K562 (cell line): ENCODE results near the gene EPS8L1. TPM values are rescaled to one million over a fixed set of nuclear protein-coding genes. Genes with fewer than 3 reads are reported as not detected.

ENCODE experiments used
- ATAC-seq: fragments of 200-7000 bp; cut with Tn5 transposase; 3 replicates; pipeline ENCODE4 v1.9.1; 2020; ENCODE audit warnings: moderate library complexity
- BruUV-seq: library from RNA; stranded (reverse); fragments of 400-500 nt; replicated peaks from 2 replicates; lab custom pipeline; 2021; lab: Mats Ljungman, UMichigan
- CTCF ChIA-PET: fragments of 300-600 bp; formaldehyde crosslinking; extraction: SDS; loops from one replicate; lab custom pipeline; 2021; ENCODE audit warnings: low intra/inter-chr PET ratio; lab: Yijun Ruan, JAX
- POLR2A ChIA-PET: fragments of 300-600, 350-650 bp; sonication (Branson Sonifier 250); formaldehyde crosslinking; extraction: SDS; loops from one replicate; lab custom pipeline; 2021; ENCODE audit warnings: antibody characterized with exemption, inconsistent platforms; lab: Yijun Ruan, JAX
- DNase-seq, 4 experiments: peaks; one replicate each; pipeline versions ENCODE4 v3.0.0 to v3.0.0-alpha.2; 2011 to 2018; ENCODE audit warnings: low spot score in 3 of 4, mixed read lengths in 3 of 4; ENCODE audit errors: extremely low read depth in 1 of 4
- FAIRE-seq: peaks from 2 replicates; lab custom pipeline; 2011; peaks lifted over from hg19 to GRCh38; lab: Jason Lieb, UNC
- H2AFZ ChIP-seq: 2 replicates; pipeline ENCODE4 v1.6.0; 2011; ENCODE audit warnings: low read depth, low read length, control low read depth, inconsistent platforms
- H3K27ac ChIP-seq: fragments of 200-600 bp; 3 replicates; pipeline ENCODE4 v1.8.0; 2011; ENCODE audit warnings: low read depth, mild to moderate bottlenecking, control low read depth, inconsistent platforms, low read length, moderate library complexity, mixed read lengths; ENCODE audit errors: extremely low read depth
- H3K27me3 ChIP-seq, 2 experiments: fragments of 300-600 bp in 1 of 2; 2 replicates in 1 of 2; 3 replicates in 1 of 2; pipeline versions ENCODE4 v1.6.0 to v1.8.0; 2011; ENCODE audit warnings: inconsistent platforms in 2 of 2, low read length in 2 of 2, mild to moderate bottlenecking in 1 of 2, mixed read lengths in 1 of 2, moderate library complexity in 1 of 2; ENCODE audit not compliant: control insufficient read depth in 2 of 2, insufficient read depth in 2 of 2
- H3K36me3 ChIP-seq: fragments of 300-600 bp; 3 replicates; pipeline ENCODE4 v1.8.0; 2011; ENCODE audit warnings: mild to moderate bottlenecking, low read length, inconsistent platforms; ENCODE audit not compliant: control insufficient read depth, insufficient read depth
- H3K4me1 ChIP-seq, 2 experiments: fragments of 200-600 bp in 1 of 2; replicated peaks in 1 of 2; 2 replicates in 1 of 2; 3 replicates in 1 of 2; pipeline versions ENCODE4 v1.5.1 to v1.8.0; 2011; ENCODE audit warnings: inconsistent platforms in 2 of 2, low read length in 2 of 2, mild to moderate bottlenecking in 1 of 2, mixed read lengths in 1 of 2, moderate library complexity in 1 of 2; ENCODE audit not compliant: control insufficient read depth in 2 of 2, insufficient read depth in 2 of 2
- H3K4me2 ChIP-seq: 2 replicates; pipeline ENCODE4 v1.6.1; 2011; ENCODE audit warnings: low read length, control low read depth, inconsistent platforms, mixed read lengths; ENCODE audit not compliant: insufficient read depth
- H3K4me3 ChIP-seq: fragments of 200-600 bp; sonication (generic), shearing (Covaris generic); 2 replicates; pipeline ENCODE4 v1.5.1; 2016; ENCODE audit warnings: control low read depth, inconsistent platforms
- H3K79me2 ChIP-seq: fragments of 200-600 bp; 3 replicates; pipeline ENCODE4 v1.8.0; 2011; ENCODE audit warnings: low read length, inconsistent platforms; ENCODE audit not compliant: control insufficient read depth, insufficient read depth
- H3K9ac ChIP-seq, 2 experiments: 2 replicates each; pipeline versions ENCODE4 v1.6.0 to v1.6.1; 2011; ENCODE audit warnings: low read depth in 2 of 2, low read length in 2 of 2, control low read depth in 1 of 2, inconsistent platforms in 1 of 2, mild to moderate bottlenecking in 1 of 2, mixed read lengths in 1 of 2; ENCODE audit not compliant: insufficient read depth in 1 of 2
- H3K9me1 ChIP-seq: one replicate; pipeline ENCODE4 v1.6.0; 2011; ENCODE audit warnings: inconsistent platforms, mild to moderate bottlenecking, low read length, moderate library complexity; ENCODE audit not compliant: control insufficient read depth, insufficient read depth
- H3K9me3 ChIP-seq: replicated peaks from 2 replicates; pipeline ENCODE4 v1.5.1; 2011; ENCODE audit warnings: low read depth, low read length, inconsistent platforms; ENCODE audit not compliant: control insufficient read depth, insufficient read depth
- H4K20me1 ChIP-seq: replicated peaks from 2 replicates; pipeline ENCODE4 v1.6.1; 2011; ENCODE audit warnings: low read length, inconsistent platforms, mixed read lengths; ENCODE audit not compliant: control insufficient read depth, insufficient read depth
- E4F1 ChIP-seq: fragments of 250-450 bp; sonication (Bioruptor Pico); IDR thresholded peaks from 2 replicates; pipeline ENCODE4 v1.5.0; 2021; ENCODE audit warnings: mild to moderate bottlenecking, borderline replicate concordance
- KDM1A ChIP-seq, 2 experiments: fragments of 450-650 bp; IDR thresholded peaks; 2 replicates each; pipeline ENCODE4 v1.6.1; 2016; ENCODE audit warnings: mild to moderate bottlenecking in 2 of 2
- SREBF1 ChIP-seq: fragments of 150-350 bp; IDR thresholded peaks from 2 replicates; pipeline ENCODE4 v1.6.1; 2014; ENCODE audit warnings: antibody characterized with exemption, low read depth, low read length, borderline replicate concordance
- XRCC4 ChIP-seq: IDR thresholded peaks from one replicate; pipeline ENCODE4 v1.6.1; 2011; ENCODE audit not compliant: insufficient read depth, insufficient read length; ENCODE audit errors: extremely low read depth
- ZFP36 ChIP-seq: fragments of 150-350 bp; IDR thresholded peaks from 2 replicates; pipeline ENCODE4 v1.6.1; 2018; ENCODE audit warnings: low read length, low read depth; ENCODE audit not compliant: partially characterized antibody
- WGBS: fragments of 100-300 bp; shearing (Covaris generic); methylation state at CpG from one replicate; pipeline ENCODE4 v1.1.6; 2016; ENCODE audit warnings: low coverage, mixed read lengths; ENCODE audit not compliant: insufficient coverage; ENCODE audit errors: missing lambda C conversion rate; 5-methylcytosine and 5-hydroxymethylcytosine counted together
- in situ Hi-C: fragments of 300-500 bp; cut with MboI; formaldehyde crosslinking; loops from 4 replicates; pipeline ENCODE4 v1.15.0; 2018; ENCODE audit warnings: inconsistent platforms, mixed read lengths
- intact Hi-C: fragments of 100-400 bp; cut with micrococcal nuclease; formaldehyde crosslinking; loops from 2 replicates; pipeline ENCODE4 v1.14.2; 2022
- polyA plus RNA-seq, 8 experiments: library from polyadenylated mRNA; depleted of rRNA in 4 of 8; stranded (reverse) in 5 of 8; unstranded in 3 of 8; fragments of >200 nt; fragmentation: Nextera tagmentation in 2 of 8; fragmentation: Illumina TruSeq in 1 of 8; extraction: Ambion mirVana in 2 of 8; extraction: Trizol in 1 of 8; gene quantifications; 2 replicates each; pipeline versions ENCODE4 v1.2.1 to v1.2.3, GENCODE V29; 2011 to 2014; ENCODE audit warnings: inconsistent platforms in 1 of 8, missing spikeins in 1 of 8
- total RNA-seq, 7 experiments: library from RNA; depleted of rRNA in 6 of 7; stranded (reverse); fragments of >200 nt in 6 of 7; fragmentation: Illumina TruSeq in 2 of 7; extraction: Trizol in 2 of 7; gene quantifications; 2 replicates each; pipeline versions ENCODE4 v1.2.1 to v1.2.3, GENCODE V29; 2011 to 2021; ENCODE audit warnings: low replicate concordance in 1 of 7

EPS8L1 gene
- total and polyA plus RNA-seq, 9 of the 15 experiments (the other 6 are each of a cell fraction or from before 2014, with no cell fraction given), result 0.35 to 22.1 (median 11.9) TPM

- no peak for FAIRE-seq
- intact Hi-C loops (no loop called here), in situ Hi-C loops (loop anchor here (25.0 kb wide), 1 partner anchor 503 kb away; the partner anchor contains the start of genes CCDC106, ZNF580 and ZNF581)
- Histone ChIP-seq H2AFZ (no peak overlapping the region), H3K27ac (no peak overlapping the region), H4K20me1 (no peaks in the 10 kb centered on the region; the same call in 1 of the 2 replicates), H3K9ac (peak overlapping the region in 1 of 2 experiments; percentile 46; a peak in 2 of 4 replicates), H3K9me3 (no peaks in the 10 kb centered on the region), H3K4me1 (peaks cover 0 to 15% of the 10 kb centered on the region in 2 experiments; a peak in 2 of 5 replicates), H3K4me2 (no peak overlapping the region), H3K79me2 (no peaks in the 10 kb centered on the region)
- ChIA-PET CTCF (no interaction called here), POLR2A (no interaction called here)
- whole genome bisulfite sequencing, result 90% methylated on average over 13 of the region's 25 CpGs
- ATAC-seq, result peak; percentile 19; the same call in 1 of the 3 replicates
- no TSS peak for BruUV-seq
- TF ChIP-seq SREBF1 (no peak), KDM1A (IDR thresholded peaks at IDR 0.05) (peak; percentile 11 to 28; a peak in 2 of 4 replicates), ZFP36 (peak; percentile 68), E4F1 (CRISPR knock-in tag) (no peak), XRCC4 (no peak)
- TF ChIP-seq, all 486 proteins: peak for 2
- Histone ChIP-seq H3K4me3 (no peak overlapping the region), H3K9me1 (no peaks in the 10 kb centered on the region), H3K27me3 (no peaks in the 10 kb centered on the region), H3K36me3 (peaks cover 51% of the 10 kb centered on the region; the same call in 2 of the 3 replicates)
- DNase-seq, result peak in 2 of 4 experiments; percentile 40 to 51
Observed at GRCh38 chr19:55133639-55134444, 58.2 kb downstream of the EPS8L1 start.
